Spleen (tissue), 7 donors: Measurements from ENCODE around the gene DOCK1.

Experiments
- CTCF ChIP-seq, 11 experiments: fragments of 200-600 bp in 7 of 11; fragments of 450-650 bp in 4 of 11; sonication (generic) in 4 of 11; IDR thresholded peaks in 8 of 11; conservative IDR thresholded peaks in 3 of 11; 1 replicate in 7 of 11; 2 replicates in 4 of 11; pipeline versions ENCODE4 v1.4.0 to v1.8.0; 2016 to 2021; ENCODE audit warnings: antibody characterized with exemption in 11 of 11, inconsistent platforms in 4 of 11, mild to moderate bottlenecking in 1 of 11
- POLR2A ChIP-seq, 3 donors: fragments of 450-650 bp; IDR thresholded peaks; one replicate each; pipeline ENCODE4 v1.5.1; 2017; ENCODE audit warnings: antibody characterized with exemption in 3 of 3, mild to moderate bottlenecking in 1 of 3
- donor health status: DM: no; HTN: no; CAD: no; lungs with moderate emphysema.
- donor health status: DM: no; HTN: no; CAD: no.
- donor health status: DM: no; HTN: no; CAD: no.

- no peak for TF ChIP-seq CTCF (IDR thresholded peaks at IDR 0.05 in 8 of 11, conservative IDR thresholded peaks at IDR 0.05 in 3 of 11)
- TF ChIP-seq POLR2A (IDR thresholded peaks at IDR 0.05): no peak
Observed at GRCh38 chr10:127450644-127451043, 545.4 kb downstream of the DOCK1 start.
